NCI-H187 treated with DMSO at 0.1 percent for 48 hours (cell line): ENCODE data around the gene MAGED1.
"Not testable (repeated sequence)": the region's sequence is repeated elsewhere in the genome, so short reads cannot be mapped to it uniquely, and the experiment has no call there.

Experiments
- DNase-seq: peaks from one replicate; lab custom pipeline; 2025; lab: John Stamatoyannopoulos, UW

Gene MAGED1

DNA sequence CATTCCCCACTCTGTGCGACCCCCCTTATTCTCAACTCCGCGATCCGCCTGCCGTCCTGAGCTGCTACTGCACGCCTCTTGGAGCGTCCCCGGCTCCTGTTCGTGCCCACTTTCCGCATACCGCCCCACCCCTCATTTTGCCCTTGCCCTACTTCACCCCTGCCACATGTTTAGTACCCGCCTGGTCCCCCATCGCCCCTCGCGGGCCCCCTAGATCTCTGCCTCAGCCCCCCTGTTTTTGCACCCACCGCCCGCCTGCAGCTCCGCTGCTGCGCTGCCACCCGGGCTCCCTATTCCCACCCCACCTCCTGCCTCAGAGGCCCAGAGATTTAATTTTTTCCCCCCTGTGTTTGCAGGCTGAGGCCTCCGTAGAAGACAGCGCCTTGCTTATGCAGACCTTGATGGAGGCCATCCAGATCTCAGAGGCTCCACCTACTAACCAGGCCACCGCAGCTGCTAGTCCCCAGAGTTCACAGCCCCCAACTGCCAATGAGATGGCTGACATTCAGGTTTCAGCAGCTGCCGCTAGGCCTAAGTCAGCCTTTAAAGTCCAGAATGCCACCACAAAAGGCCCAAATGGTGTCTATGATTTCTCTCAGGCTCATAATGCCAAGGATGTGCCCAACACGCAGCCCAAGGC is 1.4 kb downstream of the MAGED1 start:
- DNase-seq: no peak

GRCh38 chrX:51896626-51897025 is 3.2 kb downstream of the MAGED1 start:
- DNase-seq: no peak

GRCh38 chrX:51899741-51900140 is 6.3 kb downstream of the MAGED1 start:
- no peak for DNase-seq

DNA sequence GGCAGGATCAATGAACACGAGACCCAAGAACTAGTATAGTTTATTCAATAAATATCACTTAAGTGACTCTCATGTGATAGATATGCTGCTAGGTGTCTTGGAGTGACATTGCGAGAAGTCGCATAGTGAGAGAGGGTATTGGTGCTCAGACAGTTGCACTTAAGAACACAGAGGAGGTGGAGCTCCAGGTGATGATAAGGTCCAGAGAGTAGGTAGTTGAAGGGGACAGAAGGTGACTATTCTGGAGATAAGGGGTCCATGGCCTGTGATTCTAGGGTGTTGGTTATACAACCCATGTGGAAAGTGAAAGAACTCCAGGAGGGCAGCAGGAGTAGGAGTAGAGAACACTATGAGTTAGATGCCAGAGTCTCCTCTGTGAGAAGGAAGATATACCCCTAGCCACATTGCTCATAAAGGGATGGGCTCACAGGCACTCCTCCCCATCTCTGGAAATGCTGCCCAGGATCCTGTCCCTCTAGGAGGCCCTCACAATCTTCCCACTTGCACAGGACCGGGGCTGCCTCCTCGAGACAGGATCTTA is 9.2 kb downstream of the MAGED1 start:
- no peak for DNase-seq

- not testable (repeated sequence) for DNase-seq
Observed at GRCh38 chrX:51905152-51905551, 11.7 kb downstream of the MAGED1 start.

GRCh38 chrX:51905711-51906110 is 12.3 kb downstream of the MAGED1 start:
- DNase-seq: no peak

GRCh38 chrX:51917604-51918003 is 24.2 kb downstream of the MAGED1 start:
- no peak for DNase-seq

- no peak for DNase-seq
Observed at GRCh38 chrX:51922561-51922960, 29.1 kb downstream of the MAGED1 start.

- DNase-seq: no peak
Observed at GRCh38 chrX:51931566-51932150, 38.2 kb downstream of the MAGED1 start.
